ENCODE data around the gene SLC22A14. TPM values are rescaled to one million over a fixed set of nuclear protein-coding genes. Genes with fewer than 3 reads are reported as not detected.

SLC22A14 gene
- total and polyA plus RNA-seq, 7 donors, result 0.09 TPM; not detected in 6

- Histone ChIP-seq H3K27ac (no peak overlapping the region), H3K4me3 (no peak overlapping the region), H3K9me3 (no peaks in the 10 kb centered on the region), H3K27me3 (no peaks in the 10 kb centered on the region), H3K36me3 (peaks cover 0 to 4% (median 1%) of the 10 kb centered on the region in 4 donors), H3K4me1 (no peaks in the 10 kb centered on the region)
- WGBS, 2 donors, result 58 to 86% methylated on average over 5 of the region's 5 CpGs
- intact Hi-C loops (cut with DNase I), result no loop called here
- DNase-seq, result no peak
- TF ChIP-seq POLR2AphosphoS5 (IDR thresholded peaks at IDR 0.05), result no peak
Observed at GRCh38 chr3:38268087-38268486, 14.0 kb upstream of the SLC22A14 start.

GRCh38 chr3:38268522-38268921 lies 13.6 kb upstream of the SLC22A14 start:
- Histone ChIP-seq H3K4me3 (no peak overlapping the region), H3K4me1 (no peaks in the 10 kb centered on the region), H3K36me3 (peaks cover 0 to 4% (median 1%) of the 10 kb centered on the region in 4 donors), H3K27me3 (no peaks in the 10 kb centered on the region), H3K9me3 (no peaks in the 10 kb centered on the region), H3K27ac (no peak overlapping the region)
- DNase-seq, result no peak
- 38 to 46% methylated on average over 1 of the region's 1 CpG for WGBS, 2 donors
- TF ChIP-seq POLR2AphosphoS5 (IDR thresholded peaks at IDR 0.05) (no peak), EP300 (IDR thresholded peaks at IDR 0.05) (no peak), POLR2A (IDR thresholded peaks at IDR 0.05) (no peak), CTCF (IDR thresholded peaks at IDR 0.05) (no peak)
- intact Hi-C loops (cut with DNase I), result no loop called here

GRCh38 chr3:38270606-38271005 lies 11.5 kb upstream of the SLC22A14 start:
- Histone ChIP-seq H3K36me3 (peaks cover 0 to 4% (median 0%) of the 10 kb centered on the region in 4 donors), H3K27me3 (no peaks in the 10 kb centered on the region), H3K9me3 (no peaks in the 10 kb centered on the region), H3K4me1 (no peaks in the 10 kb centered on the region), H3K27ac (no peak overlapping the region), H3K4me3 (no peak overlapping the region)
- WGBS, 2 donors, result 87 to 93% methylated on average over 3 of the region's 3 CpGs
- intact Hi-C loops (cut with DNase I), result no loop called here
- no peak for TF ChIP-seq CTCF (IDR thresholded peaks at IDR 0.05)
- TF ChIP-seq EP300 (IDR thresholded peaks at IDR 0.05), result no peak
- TF ChIP-seq POLR2AphosphoS5 (IDR thresholded peaks at IDR 0.05), result no peak
- TF ChIP-seq POLR2A (IDR thresholded peaks at IDR 0.05), result no peak
- DNase-seq, result no peak

- intact Hi-C loops (cut with DNase I), result no loop called here
- TF ChIP-seq POLR2AphosphoS5 (IDR thresholded peaks at IDR 0.05) (no peak), CTCF (IDR thresholded peaks at IDR 0.05) (no peak), POLR2A (IDR thresholded peaks at IDR 0.05) (no peak), EP300 (IDR thresholded peaks at IDR 0.05) (no peak)
Observed at GRCh38 chr3:38271553-38271952, 10.5 kb upstream of the SLC22A14 start.

GRCh38 chr3:38274864-38275649 lies 7.0 kb upstream of the SLC22A14 start:
- TF ChIP-seq CTCF (IDR thresholded peaks at IDR 0.05) (no peak), POLR2A (IDR thresholded peaks at IDR 0.05) (no peak), POLR2AphosphoS5 (IDR thresholded peaks at IDR 0.05) (no peak), EP300 (IDR thresholded peaks at IDR 0.05) (no peak)
- intact Hi-C loops (cut with DNase I), result no loop called here
- H3K27me3 ChIP-seq, result no peaks in the 10 kb centered on the region
- H3K36me3 ChIP-seq, result no peaks in the 10 kb centered on the region
- H3K4me1 ChIP-seq, result no peaks in the 10 kb centered on the region
- WGBS, 2 donors, result 95 to 96% methylated on average over 21 of the region's 21 CpGs
- H3K27ac ChIP-seq, result no peak overlapping the region
- H3K9me3 ChIP-seq, result no peaks in the 10 kb centered on the region
- no peak for DNase-seq
- H3K4me3 ChIP-seq, result no peak overlapping the region

More at GRCh38 chr3:38271553-38271952, 10.5 kb upstream of the SLC22A14 start:
- H3K4me3 ChIP-seq, result no peak overlapping the region
- H3K36me3 ChIP-seq, result no peaks in the 10 kb centered on the region
- no peaks in the 10 kb centered on the region for H3K27me3 ChIP-seq
- no peak for DNase-seq
- WGBS, 2 donors, result 96 to 97% methylated on average over 5 of the region's 5 CpGs
- no peak overlapping the region for H3K27ac ChIP-seq
- no peaks in the 10 kb centered on the region for H3K9me3 ChIP-seq
- no peaks in the 10 kb centered on the region for H3K4me1 ChIP-seq
